ENCODE results near the gene NFIX.

DNA sequence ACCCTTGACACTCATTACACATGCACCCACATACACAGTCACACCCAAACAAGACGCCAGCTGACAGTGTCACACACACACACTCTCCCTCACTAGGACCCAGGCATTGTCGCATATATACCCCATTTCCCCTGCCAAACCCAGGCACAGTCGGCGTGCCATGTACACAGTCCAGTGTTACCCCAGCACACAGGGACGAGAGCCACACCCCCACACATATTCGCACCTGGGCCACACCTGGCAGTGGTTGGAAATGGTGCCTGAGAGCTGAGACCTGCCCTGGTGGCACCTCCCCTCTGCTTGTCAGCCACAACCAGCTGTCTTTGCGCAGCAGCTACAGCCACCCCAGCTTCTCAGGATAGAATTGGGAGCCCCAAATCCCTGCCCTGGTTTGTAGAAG is 9.0 kb downstream of the NFIX start:
- TF ChIP-seq, protein P1, sequence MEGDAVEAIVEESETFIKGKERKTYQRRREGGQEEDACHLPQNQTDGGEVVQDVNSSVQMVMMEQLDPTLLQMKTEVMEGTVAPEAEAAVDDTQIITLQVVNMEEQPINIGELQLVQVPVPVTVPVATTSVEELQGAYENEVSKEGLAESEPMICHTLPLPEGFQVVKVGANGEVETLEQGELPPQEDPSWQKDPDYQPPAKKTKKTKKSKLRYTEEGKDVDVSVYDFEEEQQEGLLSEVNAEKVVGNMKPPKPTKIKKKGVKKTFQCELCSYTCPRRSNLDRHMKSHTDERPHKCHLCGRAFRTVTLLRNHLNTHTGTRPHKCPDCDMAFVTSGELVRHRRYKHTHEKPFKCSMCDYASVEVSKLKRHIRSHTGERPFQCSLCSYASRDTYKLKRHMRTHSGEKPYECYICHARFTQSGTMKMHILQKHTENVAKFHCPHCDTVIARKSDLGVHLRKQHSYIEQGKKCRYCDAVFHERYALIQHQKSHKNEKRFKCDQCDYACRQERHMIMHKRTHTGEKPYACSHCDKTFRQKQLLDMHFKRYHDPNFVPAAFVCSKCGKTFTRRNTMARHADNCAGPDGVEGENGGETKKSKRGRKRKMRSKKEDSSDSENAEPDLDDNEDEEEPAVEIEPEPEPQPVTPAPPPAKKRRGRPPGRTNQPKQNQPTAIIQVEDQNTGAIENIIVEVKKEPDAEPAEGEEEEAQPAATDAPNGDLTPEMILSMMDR (IDR thresholded peaks at IDR 0.05) = no peak
- TF ChIP-seq SIN3A (IDR thresholded peaks at IDR 0.05; ENCODE audit: borderline replicate concordance, insufficient read depth, low read depth, low read length) (no peak), TCF7L2 (IDR thresholded peaks at IDR 0.05; ENCODE audit: low read depth, low read length) (no peak), POLR2AphosphoS5 (IDR thresholded peaks at IDR 0.05; ENCODE audit: low read depth, low read length) (no peak)
- TF ChIP-seq, protein P2, sequence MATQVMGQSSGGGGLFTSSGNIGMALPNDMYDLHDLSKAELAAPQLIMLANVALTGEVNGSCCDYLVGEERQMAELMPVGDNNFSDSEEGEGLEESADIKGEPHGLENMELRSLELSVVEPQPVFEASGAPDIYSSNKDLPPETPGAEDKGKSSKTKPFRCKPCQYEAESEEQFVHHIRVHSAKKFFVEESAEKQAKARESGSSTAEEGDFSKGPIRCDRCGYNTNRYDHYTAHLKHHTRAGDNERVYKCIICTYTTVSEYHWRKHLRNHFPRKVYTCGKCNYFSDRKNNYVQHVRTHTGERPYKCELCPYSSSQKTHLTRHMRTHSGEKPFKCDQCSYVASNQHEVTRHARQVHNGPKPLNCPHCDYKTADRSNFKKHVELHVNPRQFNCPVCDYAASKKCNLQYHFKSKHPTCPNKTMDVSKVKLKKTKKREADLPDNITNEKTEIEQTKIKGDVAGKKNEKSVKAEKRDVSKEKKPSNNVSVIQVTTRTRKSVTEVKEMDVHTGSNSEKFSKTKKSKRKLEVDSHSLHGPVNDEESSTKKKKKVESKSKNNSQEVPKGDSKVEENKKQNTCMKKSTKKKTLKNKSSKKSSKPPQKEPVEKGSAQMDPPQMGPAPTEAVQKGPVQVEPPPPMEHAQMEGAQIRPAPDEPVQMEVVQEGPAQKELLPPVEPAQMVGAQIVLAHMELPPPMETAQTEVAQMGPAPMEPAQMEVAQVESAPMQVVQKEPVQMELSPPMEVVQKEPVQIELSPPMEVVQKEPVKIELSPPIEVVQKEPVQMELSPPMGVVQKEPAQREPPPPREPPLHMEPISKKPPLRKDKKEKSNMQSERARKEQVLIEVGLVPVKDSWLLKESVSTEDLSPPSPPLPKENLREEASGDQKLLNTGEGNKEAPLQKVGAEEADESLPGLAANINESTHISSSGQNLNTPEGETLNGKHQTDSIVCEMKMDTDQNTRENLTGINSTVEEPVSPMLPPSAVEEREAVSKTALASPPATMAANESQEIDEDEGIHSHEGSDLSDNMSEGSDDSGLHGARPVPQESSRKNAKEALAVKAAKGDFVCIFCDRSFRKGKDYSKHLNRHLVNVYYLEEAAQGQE (IDR thresholded peaks at IDR 0.05; ENCODE audit: insufficient read depth in 1 of 2, low read depth in 2 of 2, low read length in 1 of 2) = no peak

Measured in Panc1 (cell line).